Neural cell (in vitro differentiated cells): ENCODE results near the gene AKAP3. TPM values are rescaled to one million over a fixed set of nuclear protein-coding genes. Genes with fewer than 3 reads are reported as not detected.

Experiments used
- H2AFZ ChIP-seq: fragments of 200-600, 300-800 bp; sonication (generic), shearing (Covaris generic); 2 replicates; pipeline ENCODE4 v1.6.0; 2014; ENCODE audit warnings: low read depth, mild to moderate bottlenecking, antibody characterized with exemption, low read length, moderate library complexity
- H3F3A ChIP-seq: fragments of 200-600 bp; shearing (Covaris generic); 2 replicates; pipeline ENCODE4 v1.6.1; 2016; ENCODE audit warnings: mild to moderate bottlenecking, moderate library complexity, mixed read lengths, antibody characterized with exemption, low read length; ENCODE audit not compliant: insufficient read depth, poor library complexity, severe bottlenecking
- H3K27ac ChIP-seq: fragments of 200-600, 300-800 bp; sonication (generic), shearing (Covaris generic); 2 replicates; pipeline ENCODE4 v1.5.1; 2014; ENCODE audit warnings: mild to moderate bottlenecking, low read length, moderate library complexity
- H3K27me3 ChIP-seq: fragments of 300-800, 200-600 bp; sonication (generic), shearing (Covaris generic); 2 replicates; pipeline ENCODE4 v1.6.0; 2014; ENCODE audit warnings: mild to moderate bottlenecking, low read depth, low read length, moderate library complexity; ENCODE audit not compliant: insufficient read depth
- H3K36me3 ChIP-seq: fragments of 300-800, 200-600 bp; sonication (generic), shearing (Covaris generic); 2 replicates; pipeline ENCODE4 v1.5.1; 2014; ENCODE audit warnings: mild to moderate bottlenecking, antibody characterized with exemption, low read length, moderate library complexity; ENCODE audit not compliant: insufficient read depth
- H3K4me2 ChIP-seq: fragments of 300-800, 200-600 bp; sonication (generic), shearing (Covaris generic); 2 replicates; pipeline ENCODE4 v1.6.0; 2014; ENCODE audit warnings: mild to moderate bottlenecking, low read length
- H3K4me3 ChIP-seq: fragments of 300-800, 200-600 bp; sonication (generic), shearing (Covaris generic); 2 replicates; pipeline ENCODE4 v1.5.1; 2014; ENCODE audit warnings: mild to moderate bottlenecking, low read length, moderate library complexity
- H3K79me2 ChIP-seq: fragments of 200-600 bp; shearing (Covaris generic); replicated peaks from 2 replicates; pipeline ENCODE4 v1.6.0; 2014; ENCODE audit warnings: mild to moderate bottlenecking, low read length, moderate library complexity; ENCODE audit not compliant: insufficient read depth
- H3K9ac ChIP-seq: fragments of 300-800, 200-600 bp; sonication (generic), shearing (Covaris generic); 2 replicates; pipeline ENCODE4 v1.6.1; 2016; ENCODE audit warnings: mild to moderate bottlenecking, low read length, mixed read lengths
- H3K9me2 ChIP-seq: fragments of 200-600 bp; shearing (Covaris generic); 2 replicates; pipeline ENCODE4 v1.6.1; 2016; ENCODE audit warnings: mild to moderate bottlenecking, low read length, mixed read lengths; ENCODE audit not compliant: insufficient read depth
- H3K9me3 ChIP-seq: fragments of 200-600, 300-800 bp; sonication (generic), shearing (Covaris generic); 2 replicates; pipeline ENCODE4 v1.6.1; 2016; ENCODE audit warnings: mild to moderate bottlenecking, mixed run types, low read length, moderate library complexity, mixed read lengths
- H4K20me1 ChIP-seq: fragments of 200-600 bp; shearing (Covaris generic); 2 replicates; pipeline ENCODE4 v1.6.1; 2016; ENCODE audit warnings: mild to moderate bottlenecking, mixed run types; ENCODE audit not compliant: insufficient read depth
- CTCF ChIP-seq: fragments of 450-650 bp; IDR thresholded peaks from 2 replicates; pipeline ENCODE4 v1.5.1; 2014; ENCODE audit warnings: antibody characterized with exemption, mild to moderate bottlenecking, moderate library complexity; ENCODE audit not compliant: poor library complexity, severe bottlenecking
- EP300 ChIP-seq: fragments of 450-650 bp; conservative IDR thresholded peaks from 2 replicates; pipeline ENCODE4 v1.6.1; 2014; ENCODE audit warnings: antibody characterized with exemption, mild to moderate bottlenecking, moderate library complexity; ENCODE audit not compliant: poor library complexity, severe bottlenecking
- EZH2 ChIP-seq: fragments of 200-600, 300-800 bp; shearing (Covaris generic), sonication (generic); IDR thresholded peaks from 2 replicates; pipeline ENCODE4 v1.6.1; 2014; ENCODE audit warnings: antibody characterized with exemption, low read length, borderline replicate concordance, mild to moderate bottlenecking; ENCODE audit not compliant: insufficient read depth, poor library complexity, severe bottlenecking
- MXI1 ChIP-seq: fragments of 450-650 bp; conservative IDR thresholded peaks from 2 replicates; pipeline ENCODE4 v1.6.1; 2014; ENCODE audit warnings: antibody characterized with exemption, mild to moderate bottlenecking; ENCODE audit not compliant: poor library complexity, severe bottlenecking
- POLR2AphosphoS5 ChIP-seq: IDR thresholded peaks from 2 replicates; pipeline ENCODE4 v1.6.1; 2012
- RAD21 ChIP-seq: fragments of 450-650 bp; conservative IDR thresholded peaks from 2 replicates; pipeline ENCODE4 v1.6.1; 2014; ENCODE audit warnings: antibody characterized with exemption, mild to moderate bottlenecking, moderate library complexity
- REST ChIP-seq: IDR thresholded peaks from 2 replicates; pipeline ENCODE4 v1.6.1; 2012; ENCODE audit warnings: borderline replicate concordance
- SMC3 ChIP-seq: fragments of 450-650 bp; conservative IDR thresholded peaks from 2 replicates; pipeline ENCODE4 v1.6.1; 2014; ENCODE audit warnings: antibody characterized with exemption, mild to moderate bottlenecking, moderate library complexity; ENCODE audit not compliant: poor library complexity
- TAF1 ChIP-seq: IDR thresholded peaks from 2 replicates; pipeline ENCODE4 v1.6.1; 2012; ENCODE audit warnings: low read depth
- polyA plus RNA-seq: library from polyadenylated mRNA; depleted of rRNA; stranded (reverse); fragments of >200 nt; gene quantifications from 2 replicates; pipeline ENCODE4 v1.2.3, GENCODE V29; 2014

AKAP3 gene
- polyA plus RNA-seq, 1 donor from 2014 or later = 0.46 TPM

GRCh38 chr12:4580281-4580688 is 68.6 kb downstream of the AKAP3 start:
- Histone ChIP-seq H3K9me2 (no peaks in the 10 kb centered on the region), H3K9me3 (no peaks in the 10 kb centered on the region), H3K4me3 (no peak overlapping the region), H3K27ac (no peak overlapping the region), H3K27me3 (no peaks in the 10 kb centered on the region), H4K20me1 (no peaks in the 10 kb centered on the region), H3F3A (no peaks in the 10 kb centered on the region), H3K9ac (no peak overlapping the region), H3K79me2 (no peaks in the 10 kb centered on the region), H3K4me2 (no peak overlapping the region), H2AFZ (no peak overlapping the region), H3K36me3 (no peaks in the 10 kb centered on the region)
- TF ChIP-seq REST (no peak), MXI1 (no peak), SMC3 (no peak), EZH2 (no peak), RAD21 (no peak), EP300 (no peak), TAF1 (no peak)

- Histone ChIP-seq H3K4me3 (no peak overlapping the region), H2AFZ (no peak overlapping the region), H3F3A (no peaks in the 10 kb centered on the region), H3K79me2 (no peaks in the 10 kb centered on the region), H3K27ac (no peak overlapping the region), H3K36me3 (no peaks in the 10 kb centered on the region), H4K20me1 (no peaks in the 10 kb centered on the region), H3K9me3 (no peaks in the 10 kb centered on the region), H3K9me2 (no peaks in the 10 kb centered on the region), H3K4me2 (no peak overlapping the region), H3K27me3 (no peaks in the 10 kb centered on the region), H3K9ac (no peak overlapping the region)
- no peak for TF ChIP-seq MXI1
- TF ChIP-seq RAD21 = peak; percentile 52
- peak; percentile 44 for TF ChIP-seq SMC3
- TF ChIP-seq CTCF = peak; percentile 49
Measured at GRCh38 chr12:4579305-4580102, 69.3 kb downstream of the AKAP3 start.

GRCh38 chr12:4572680-4573079 is 76.2 kb downstream of the AKAP3 start:
- Histone ChIP-seq H4K20me1 (no peaks in the 10 kb centered on the region), H3K4me3 (no peak overlapping the region), H3K79me2 (no peaks in the 10 kb centered on the region), H3K4me2 (no peak overlapping the region), H2AFZ (no peak overlapping the region), H3K27ac (no peak overlapping the region), H3K36me3 (no peaks in the 10 kb centered on the region), H3K27me3 (no peaks in the 10 kb centered on the region), H3F3A (no peaks in the 10 kb centered on the region), H3K9me2 (no peaks in the 10 kb centered on the region), H3K9ac (no peak overlapping the region), H3K9me3 (no peaks in the 10 kb centered on the region)
- no peak for TF ChIP-seq EP300
- TF ChIP-seq TAF1 = no peak
- TF ChIP-seq MXI1 = no peak
- TF ChIP-seq RAD21 = no peak
- TF ChIP-seq POLR2AphosphoS5 = no peak
- TF ChIP-seq CTCF = no peak
